GM20000 (cell line): ENCODE data around the gene CD151.

ENCODE experiments used
- DNase-seq: peaks from one replicate; pipeline ENCODE4 v3.0.0; 2012; ENCODE audit warnings: low spot score
- CTCF ChIP-seq: IDR thresholded peaks from 2 replicates; pipeline ENCODE4 v1.5.1; 2012; ENCODE audit warnings: mild to moderate bottlenecking, control low read depth; ENCODE audit errors: extremely low read depth, missing control alignments

The CD151 gene

GRCh38 chr11:870418-870817, 37.7 kb downstream of the CD151 start:
- no peak for TF ChIP-seq CTCF
- DNase-seq = no peak

DNA sequence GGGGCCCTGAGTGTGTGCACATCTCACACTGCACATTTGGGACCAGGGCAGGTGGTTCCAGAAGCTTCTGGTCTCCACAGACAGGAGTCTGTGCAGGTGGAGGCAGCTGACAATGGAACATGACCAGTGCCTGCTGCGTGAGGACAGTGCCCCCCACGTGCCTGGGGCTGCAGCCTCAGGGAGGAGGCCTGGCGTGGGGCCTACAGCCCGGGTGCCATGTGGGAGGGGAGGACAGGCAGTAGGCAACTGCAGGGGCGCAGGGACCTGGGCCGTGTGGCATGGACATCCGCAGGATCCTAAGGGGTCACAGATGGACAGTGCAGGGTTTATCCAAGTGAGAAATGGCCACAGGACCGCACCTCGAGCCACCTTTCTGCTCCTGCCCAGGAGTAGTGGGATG, 38.7 kb downstream of the CD151 start:
- TF ChIP-seq CTCF = no peak
- DNase-seq = no peak

- TF ChIP-seq CTCF = no peak
- no peak for DNase-seq
Observed at GRCh38 chr11:872799-873198, 40.0 kb downstream of the CD151 start.

DNA sequence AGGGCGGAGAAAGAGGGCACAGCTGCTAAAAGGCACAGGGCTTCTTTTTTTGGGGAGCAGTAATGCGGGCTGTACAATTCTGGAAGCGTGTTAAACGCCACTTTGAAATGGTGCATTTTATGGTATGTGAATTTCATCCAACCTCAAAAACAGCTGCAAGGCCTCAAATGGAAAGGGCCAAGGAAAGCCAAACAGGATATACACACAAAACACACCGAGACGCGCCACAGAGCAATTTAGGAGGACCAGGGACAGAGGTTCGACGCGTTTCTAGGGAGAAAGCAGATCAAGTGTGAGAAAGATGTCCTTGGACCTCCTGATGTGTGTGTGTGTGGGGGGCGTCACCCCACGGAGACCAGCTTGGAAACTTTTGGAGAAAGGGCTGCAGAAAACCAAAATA, 41.0 kb downstream of the CD151 start:
- no peak for DNase-seq
- no peak for TF ChIP-seq CTCF

- DNase-seq = no peak
- TF ChIP-seq CTCF = no peak
Observed at GRCh38 chr11:875203-875602, 42.5 kb downstream of the CD151 start.

DNA sequence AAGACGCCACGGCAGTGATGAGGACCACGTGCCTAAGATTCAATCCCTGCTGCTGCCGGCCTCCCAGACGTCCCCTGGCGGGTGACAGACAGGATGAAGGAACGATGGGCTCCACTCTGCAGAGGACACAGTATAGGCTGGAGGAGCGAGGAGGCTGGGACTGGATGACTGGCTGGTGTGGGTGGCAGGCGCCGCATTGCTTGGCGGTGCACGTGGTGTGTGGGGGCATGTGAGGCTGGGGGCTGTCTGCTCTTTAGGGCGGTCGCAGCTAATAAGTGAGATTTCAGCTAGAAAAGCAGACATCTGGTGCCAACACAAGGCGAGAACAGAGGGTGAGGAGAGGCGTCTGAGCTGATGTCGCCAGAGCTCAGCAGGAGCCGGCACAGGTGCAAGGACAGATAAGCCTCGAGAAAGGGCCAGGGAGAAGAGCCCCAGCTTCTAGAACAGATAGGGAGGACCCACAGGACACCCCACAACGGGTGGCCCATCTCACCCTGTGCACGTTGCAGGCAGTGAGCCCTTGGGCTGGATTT, 43.1 kb downstream of the CD151 start:
- no peak for TF ChIP-seq CTCF

GRCh38 chr11:876545-876944, 43.8 kb downstream of the CD151 start:
- no peak for TF ChIP-seq CTCF
- no peak for DNase-seq

More for the DNA sequence above, 43.1 kb downstream of the CD151 start:
- no peak for DNase-seq
